Loucy (cell line): Measurements from ENCODE around the gene CHST2.

Experiments used
- H2AFZ ChIP-seq: fragments of 200-600 bp; sonication (generic); 2 replicates; pipeline ENCODE4 v1.6.0; 2016; ENCODE audit warnings: antibody characterized with exemption, mild to moderate bottlenecking, low read length, moderate library complexity
- H3F3A ChIP-seq: fragments of 200-600 bp; 2 replicates; pipeline ENCODE4 v1.6.0; 2016; ENCODE audit warnings: antibody characterized with exemption, low read depth, mild to moderate bottlenecking
- H3K27me3 ChIP-seq: fragments of 200-600 bp; sonication (generic); 2 replicates; pipeline ENCODE4 v1.6.1; 2014; ENCODE audit warnings: low read length, mild to moderate bottlenecking; ENCODE audit not compliant: insufficient read depth, poor library complexity, severe bottlenecking
- H3K36me3 ChIP-seq: fragments of 200-600 bp; sonication (generic); 2 replicates; pipeline ENCODE4 v1.6.1; 2016; ENCODE audit warnings: low read length; ENCODE audit not compliant: insufficient read depth
- H3K4me1 ChIP-seq: fragments of 200-600 bp; sonication (generic); 2 replicates; pipeline ENCODE4 v1.5.1; 2014; ENCODE audit warnings: low read length, mild to moderate bottlenecking; ENCODE audit not compliant: insufficient read depth, poor library complexity, severe bottlenecking
- H3K4me2 ChIP-seq: fragments of 200-600 bp; sonication (generic); 2 replicates; pipeline ENCODE4 v1.6.0; 2014; ENCODE audit warnings: antibody characterized with exemption, low read length, low read depth, mild to moderate bottlenecking; ENCODE audit not compliant: poor library complexity, severe bottlenecking
- H3K4me3 ChIP-seq: fragments of 200-600 bp; sonication (generic); 2 replicates; pipeline ENCODE4 v1.5.1; 2014; ENCODE audit warnings: low read length, mild to moderate bottlenecking, mixed read lengths; ENCODE audit not compliant: poor library complexity, severe bottlenecking
- H3K79me2 ChIP-seq: fragments of 200-600 bp; sonication (generic); 2 replicates; pipeline ENCODE4 v1.6.1; 2014; ENCODE audit warnings: low read length; ENCODE audit not compliant: insufficient read depth
- H3K9ac ChIP-seq: fragments of 200-600 bp; sonication (generic); 2 replicates; pipeline ENCODE4 v1.6.0; 2014; ENCODE audit warnings: mild to moderate bottlenecking, low read depth, low read length, moderate library complexity; ENCODE audit not compliant: poor library complexity, severe bottlenecking
- H3K9me2 ChIP-seq: fragments of 200-600 bp; sonication (generic); replicated peaks from 2 replicates; pipeline ENCODE4 v1.6.1; 2016; ENCODE audit warnings: low read depth, low read length, mixed read lengths
- H3K9me3 ChIP-seq: fragments of 200-600 bp; sonication (generic); 2 replicates; pipeline ENCODE4 v1.6.1; 2014; ENCODE audit warnings: mild to moderate bottlenecking, antibody characterized with exemption, low read length, low read depth; ENCODE audit not compliant: insufficient read depth
- H4K20me1 ChIP-seq: fragments of 200-600 bp; sonication (generic); 2 replicates; pipeline ENCODE4 v1.6.0; 2014; ENCODE audit warnings: antibody characterized with exemption, low read length, mild to moderate bottlenecking; ENCODE audit not compliant: insufficient read depth, poor library complexity, severe bottlenecking
- CTCF ChIP-seq: fragments of 200-600 bp; sonication (generic); conservative IDR thresholded peaks from 2 replicates; pipeline ENCODE4 v1.5.1; 2014; ENCODE audit warnings: mild to moderate bottlenecking, antibody characterized with exemption, low read length
- EZH2phosphoT487 ChIP-seq: fragments of 200-600 bp; IDR thresholded peaks from 2 replicates; pipeline ENCODE4 v1.6.1; 2018; ENCODE audit warnings: antibody characterized with exemption, mild to moderate bottlenecking, moderate library complexity, borderline replicate concordance

CHST2 gene

DNA sequence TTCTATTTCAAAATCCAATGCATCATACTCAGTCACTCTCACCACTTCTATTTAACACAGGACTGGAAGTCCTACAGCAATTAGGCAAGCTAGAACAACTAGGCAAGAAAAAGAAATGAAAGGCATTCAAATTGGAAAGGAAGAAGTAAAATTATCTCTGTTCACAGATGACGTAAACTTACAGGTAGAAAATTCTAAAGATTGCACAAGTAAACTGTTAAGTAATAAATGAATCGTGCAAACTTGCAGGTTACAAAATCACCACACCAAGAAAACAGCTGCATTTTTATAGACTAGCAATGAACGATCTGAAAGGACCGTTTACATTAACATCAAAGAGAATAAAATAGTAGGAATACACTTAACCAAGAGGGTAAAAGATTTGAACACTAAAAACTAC is 36.2 kb downstream of the CHST2 start:
- Histone ChIP-seq H3K9ac (no peak overlapping the region), H3K36me3 (no peaks in the 10 kb centered on the region), H3K4me1 (no peaks in the 10 kb centered on the region), H4K20me1 (no peaks in the 10 kb centered on the region), H3K27me3 (no peaks in the 10 kb centered on the region), H3K4me3 (no peak overlapping the region), H3K9me3 (no peaks in the 10 kb centered on the region), H3K9me2 (no peaks in the 10 kb centered on the region), H3F3A (no peaks in the 10 kb centered on the region), H3K4me2 (no peak overlapping the region), H2AFZ (no peak overlapping the region), H3K79me2 (no peaks in the 10 kb centered on the region)
- TF ChIP-seq EZH2phosphoT487 (no peak), CTCF (no peak)

DNA sequence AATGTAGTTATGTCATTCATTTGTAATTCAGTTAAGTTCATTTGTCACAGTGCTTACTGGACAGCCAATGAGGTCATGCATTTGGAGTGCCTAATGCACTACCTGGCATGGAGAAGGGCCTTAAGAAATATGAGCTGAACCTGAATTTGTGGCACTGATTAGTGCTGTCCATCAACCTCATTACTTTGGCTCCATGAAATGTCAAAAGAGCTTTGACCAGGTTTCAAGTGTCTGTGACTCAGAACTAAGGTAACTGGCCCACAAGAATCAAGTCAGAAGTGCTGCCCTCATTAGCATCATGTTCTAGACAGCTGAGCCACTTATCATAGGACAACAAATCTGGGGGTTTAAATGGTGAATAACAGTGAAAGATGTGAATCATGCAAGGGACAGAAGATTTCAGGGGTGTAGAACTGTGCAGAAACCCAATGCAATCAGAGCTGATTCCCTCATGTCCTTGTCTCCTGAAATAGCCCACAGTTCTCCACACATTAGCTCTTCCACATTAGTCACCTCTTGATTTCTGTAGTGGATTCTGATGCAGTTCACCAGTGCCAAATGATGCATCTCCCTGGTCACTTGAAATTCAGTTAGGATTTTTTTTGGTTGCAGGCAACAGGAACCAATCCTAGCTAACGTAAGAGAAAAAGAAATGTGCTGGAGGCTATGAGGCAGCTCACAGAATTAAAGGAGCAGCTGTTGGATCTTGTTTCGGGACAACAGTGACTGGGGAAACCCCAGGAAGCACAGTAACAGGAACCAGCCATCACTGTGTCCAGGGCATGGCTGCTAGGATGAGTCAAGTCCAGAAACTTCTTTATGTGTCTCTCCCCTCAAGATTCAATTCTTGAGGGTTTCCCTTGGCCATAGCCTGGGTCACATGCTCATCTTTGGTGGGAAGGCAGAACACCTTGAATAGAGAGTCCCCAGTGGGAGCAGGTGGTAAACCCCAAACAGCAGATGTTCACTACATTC is 38.7 kb downstream of the CHST2 start:
- no peaks in the 10 kb centered on the region for H3K4me1 ChIP-seq
- no peaks in the 10 kb centered on the region for H3K9me3 ChIP-seq
- H3K79me2 ChIP-seq, result no peaks in the 10 kb centered on the region
- TF ChIP-seq CTCF (no peak), EZH2phosphoT487 (no peak)
- H3K4me2 ChIP-seq, result no peak overlapping the region
- H3K9ac ChIP-seq, result no peak overlapping the region
- no peaks in the 10 kb centered on the region for H3K9me2 ChIP-seq
- no peak overlapping the region for H2AFZ ChIP-seq
- no peaks in the 10 kb centered on the region for H3K27me3 ChIP-seq
- no peak overlapping the region for H3K4me3 ChIP-seq
- H3F3A ChIP-seq, result no peaks in the 10 kb centered on the region
- no peaks in the 10 kb centered on the region for H3K36me3 ChIP-seq
- H4K20me1 ChIP-seq, result no peaks in the 10 kb centered on the region

DNA sequence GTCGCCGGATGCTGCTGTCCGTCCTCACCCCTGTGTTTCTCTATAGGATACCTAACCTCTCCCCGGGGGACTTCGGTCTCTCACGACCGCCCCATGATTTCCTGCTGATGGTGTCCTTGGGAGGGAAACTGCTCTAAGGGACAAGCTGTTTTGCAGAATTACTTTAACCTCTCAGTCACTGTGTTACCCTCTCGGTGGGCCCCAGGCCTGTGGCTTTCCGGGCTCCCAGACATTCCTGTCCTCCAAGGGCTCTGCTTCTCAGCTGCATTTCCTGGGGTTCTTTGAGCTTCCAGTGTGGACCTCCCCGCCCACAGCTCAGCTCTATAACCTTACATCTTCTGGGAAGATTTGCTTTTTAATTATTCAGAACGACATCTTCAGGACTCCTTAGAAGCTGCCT is 40.9 kb downstream of the CHST2 start:
- H3K27me3 ChIP-seq, result no peaks in the 10 kb centered on the region
- no peak overlapping the region for H3K4me2 ChIP-seq
- TF ChIP-seq EZH2phosphoT487, result no peak
- no peak for TF ChIP-seq CTCF
- no peaks in the 10 kb centered on the region for H3F3A ChIP-seq
- H3K4me3 ChIP-seq, result no peak overlapping the region
- H3K9me2 ChIP-seq, result no peaks in the 10 kb centered on the region
- H3K9ac ChIP-seq, result no peak overlapping the region
- H3K36me3 ChIP-seq, result no peaks in the 10 kb centered on the region
- no peaks in the 10 kb centered on the region for H4K20me1 ChIP-seq
- H3K79me2 ChIP-seq, result no peaks in the 10 kb centered on the region
- H3K4me1 ChIP-seq, result peaks cover 10% of the 10 kb centered on the region
- no peak overlapping the region for H2AFZ ChIP-seq
- no peaks in the 10 kb centered on the region for H3K9me3 ChIP-seq
